Kidney (tissue), 14 donors: ENCODE measurements around the gene TMEM43. TPM values are rescaled to one million over a fixed set of nuclear protein-coding genes. Genes with fewer than 3 reads are reported as not detected.

Experiments used
- DNase-seq, 5 donors: peaks; one replicate each; pipeline ENCODE4 v3.0.0-alpha.2; 2013 to 2020
- FAIRE-seq: peaks from 2 replicates; lab custom pipeline; 2012; peaks lifted over from hg19 to GRCh38; lab: Jason Lieb, UNC
- H3K27ac ChIP-seq, 2 donors: one replicate each; pipeline ENCODE4 v1.7.0; 2013; ENCODE audit warnings: low read depth in 2 of 2, low read length in 2 of 2, inconsistent platforms in 1 of 2
- H3K27me3 ChIP-seq: one replicate; pipeline ENCODE4 v1.7.1; 2013; ENCODE audit warnings: low read length, inconsistent platforms; ENCODE audit not compliant: control insufficient read depth, insufficient read depth
- H3K36me3 ChIP-seq, 3 donors: one replicate each; pipeline versions ENCODE4 v1.7.0 to v1.7.1; 2013; ENCODE audit warnings: low read length in 3 of 3, control low read depth in 1 of 3, inconsistent platforms in 1 of 3; ENCODE audit not compliant: insufficient read depth in 3 of 3, control insufficient read depth in 2 of 3
- H3K4me1 ChIP-seq, 3 donors: one replicate each; pipeline versions ENCODE4 v1.7.0 to v1.7.1; 2013; ENCODE audit warnings: low read length in 3 of 3, inconsistent platforms in 1 of 3, low read depth in 1 of 3; ENCODE audit not compliant: control insufficient read depth in 2 of 3, insufficient read depth in 2 of 3
- H3K4me3 ChIP-seq, 3 donors: one replicate each; pipeline versions ENCODE4 v1.7.0 to v1.8.1; 2013; ENCODE audit warnings: low read length in 3 of 3, control low read depth in 1 of 3, inconsistent platforms in 1 of 3
- H3K9ac ChIP-seq, 3 donors: one replicate each; pipeline versions ENCODE4 v1.7.0 to v1.7.1; 2013; ENCODE audit warnings: low read length in 3 of 3, control low read depth in 1 of 3, inconsistent platforms in 1 of 3
- H3K9me3 ChIP-seq, 3 donors: one replicate each; pipeline versions ENCODE4 v1.7.0 to v1.7.1; 2013; ENCODE audit warnings: low read length in 3 of 3, control low read depth in 1 of 3, inconsistent platforms in 1 of 3; ENCODE audit not compliant: control insufficient read depth in 2 of 3, insufficient read depth in 1 of 3
- intact Hi-C: fragments of 100-400 bp; cut with DNase I; formaldehyde crosslinking; loops from one replicate; pipeline ENCODE4 v1.11.1; 2022
- polyA plus RNA-seq: library from polyadenylated mRNA; stranded (reverse); fragments of 350-450 nt; fragmentation: Illumina TruSeq; extraction: RNeasy Lipid Tissue Mini Kit (QIAGEN cat#74804); gene quantifications from one replicate; pipeline ENCODE4 v1.2.3, GENCODE V29; 2014; ENCODE audit warnings: low read depth, low replicate concordance; ENCODE audit not compliant: insufficient read depth
- total RNA-seq: library from RNA; stranded (reverse); fragmentation: NEBNext Ultra II Directional; extraction: Animal tissue kit (Norgen Biotek cat#: 25700); gene quantifications from one replicate; pipeline ENCODE4 v1.2.1, GENCODE V29; 2021
- TF ChIP-seq, protein P1 (sequence below): IDR thresholded peaks from 3 replicates; pipeline ENCODE4 v1.5.1; 2012; ENCODE audit warnings: mild to moderate bottlenecking, moderate library complexity, borderline replicate concordance; ENCODE audit not compliant: insufficient read depth; ENCODE audit errors: extremely low read depth
- donor health status: control.
- donor health status: control.
- donor health status: control.
- donor health status: control.
- donor health status: control.
- donor health status: DM: yes; HTN: yes; CAD: no.
- donor health status: Normal renal cell carcinoma (clear cell type).

TMEM43 gene
- total and polyA plus RNA-seq, 2 donors from 2014 or later = 27.6 to 86.5 TPM

DNA sequence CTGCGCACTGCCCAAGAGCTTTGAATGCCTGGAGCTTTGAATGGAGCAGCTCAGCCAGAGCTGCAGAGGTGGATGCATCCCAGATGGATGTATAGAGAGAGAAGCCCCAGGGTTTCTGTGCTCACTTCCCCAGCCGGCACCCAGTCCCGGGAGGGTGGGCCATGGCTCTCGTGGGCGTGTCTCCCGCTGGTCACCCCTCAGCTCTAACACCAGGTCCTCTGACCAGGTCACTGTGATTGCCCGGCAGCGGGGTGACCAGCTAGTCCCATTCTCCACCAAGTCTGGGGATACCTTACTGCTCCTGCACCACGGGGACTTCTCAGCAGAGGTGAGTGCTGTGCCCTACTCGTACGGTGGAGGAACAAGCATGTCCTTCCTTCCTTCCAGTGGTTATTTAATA, 10.7 kb downstream of the TMEM43 start:
- peaks cover 11 to 51% (median 35%) of the 10 kb centered on the region in 3 donors for H3K36me3 ChIP-seq
- no peak overlapping the region for H3K4me3 ChIP-seq
- TF ChIP-seq, protein P1, sequence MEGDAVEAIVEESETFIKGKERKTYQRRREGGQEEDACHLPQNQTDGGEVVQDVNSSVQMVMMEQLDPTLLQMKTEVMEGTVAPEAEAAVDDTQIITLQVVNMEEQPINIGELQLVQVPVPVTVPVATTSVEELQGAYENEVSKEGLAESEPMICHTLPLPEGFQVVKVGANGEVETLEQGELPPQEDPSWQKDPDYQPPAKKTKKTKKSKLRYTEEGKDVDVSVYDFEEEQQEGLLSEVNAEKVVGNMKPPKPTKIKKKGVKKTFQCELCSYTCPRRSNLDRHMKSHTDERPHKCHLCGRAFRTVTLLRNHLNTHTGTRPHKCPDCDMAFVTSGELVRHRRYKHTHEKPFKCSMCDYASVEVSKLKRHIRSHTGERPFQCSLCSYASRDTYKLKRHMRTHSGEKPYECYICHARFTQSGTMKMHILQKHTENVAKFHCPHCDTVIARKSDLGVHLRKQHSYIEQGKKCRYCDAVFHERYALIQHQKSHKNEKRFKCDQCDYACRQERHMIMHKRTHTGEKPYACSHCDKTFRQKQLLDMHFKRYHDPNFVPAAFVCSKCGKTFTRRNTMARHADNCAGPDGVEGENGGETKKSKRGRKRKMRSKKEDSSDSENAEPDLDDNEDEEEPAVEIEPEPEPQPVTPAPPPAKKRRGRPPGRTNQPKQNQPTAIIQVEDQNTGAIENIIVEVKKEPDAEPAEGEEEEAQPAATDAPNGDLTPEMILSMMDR = no peak
- H3K27ac ChIP-seq = no peak overlapping the region
- FAIRE-seq (no peak), DNase-seq (peak in 1 of 5 donors; percentile 66)
- H3K4me1 ChIP-seq = peaks cover 0 to 4% (median 2%) of the 10 kb centered on the region in 3 donors
- intact Hi-C loops = no loop called here
- H3K27me3 ChIP-seq = no peaks in the 10 kb centered on the region
- no peak overlapping the region for H3K9ac ChIP-seq
- no peaks in the 10 kb centered on the region for H3K9me3 ChIP-seq

DNA sequence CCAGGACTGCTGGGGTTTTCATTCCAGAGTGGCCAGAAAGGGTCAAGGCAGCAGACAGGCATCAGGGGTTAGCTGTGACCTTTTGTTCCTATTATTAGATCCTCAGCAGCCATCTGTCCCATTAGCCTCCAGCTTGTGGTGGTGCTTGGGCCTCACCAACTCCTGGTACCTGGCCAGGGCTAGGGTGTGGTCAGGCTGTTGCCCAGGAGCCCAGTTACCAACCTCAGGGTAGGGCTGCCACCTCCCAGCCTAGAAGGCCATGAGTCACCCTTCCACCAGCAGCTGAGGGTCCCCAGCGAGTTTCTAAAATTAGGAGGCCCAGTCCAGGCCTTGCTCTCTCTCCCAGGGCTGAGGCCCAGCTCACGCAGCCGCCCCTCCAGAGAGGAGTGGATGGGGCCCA, 12.2 kb downstream of the TMEM43 start:
- Histone ChIP-seq H3K27me3 (no peaks in the 10 kb centered on the region), H3K4me3 (no peak overlapping the region), H3K9me3 (no peaks in the 10 kb centered on the region), H3K9ac (no peak overlapping the region), H3K36me3 (peaks cover 6 to 46% (median 31%) of the 10 kb centered on the region in 3 donors), H3K27ac (no peak overlapping the region), H3K4me1 (peaks cover 0 to 5% (median 4%) of the 10 kb centered on the region in 3 donors)
- TF ChIP-seq, protein P1 = no peak
- intact Hi-C loops = no loop called here
- DNase-seq (peak in 1 of 5 donors; percentile 85), FAIRE-seq (no peak)

DNA sequence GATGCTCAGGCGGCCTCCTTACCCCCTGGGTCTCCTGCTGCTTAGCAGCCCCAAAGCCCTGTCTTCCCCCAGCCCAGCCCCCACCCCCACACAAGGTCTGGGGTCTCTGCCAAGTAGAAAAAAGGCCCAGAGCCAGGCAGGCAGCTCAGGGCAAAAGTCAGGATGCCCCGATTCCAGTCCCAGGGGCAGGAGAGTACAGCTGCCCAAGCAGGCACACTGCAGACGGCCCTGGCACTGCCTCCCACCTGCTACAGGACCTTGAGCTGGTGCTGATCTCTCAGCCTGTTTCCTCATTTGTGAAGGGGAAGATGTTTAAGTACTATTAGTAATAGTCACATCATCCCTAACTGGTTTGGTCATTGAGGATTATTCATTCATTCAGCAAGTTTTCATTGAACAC, 12.6 kb downstream of the TMEM43 start:
- TF ChIP-seq, protein P1 = no peak
- H3K4me1 ChIP-seq = peaks cover 0 to 5% (median 4%) of the 10 kb centered on the region in 3 donors
- peak overlapping the region in 1 of 3 donors; percentile 23 for H3K9ac ChIP-seq
- H3K36me3 ChIP-seq = peaks cover 6 to 48% (median 33%) of the 10 kb centered on the region in 3 donors
- DNase-seq (no peak), FAIRE-seq (no peak)
- no peaks in the 10 kb centered on the region for H3K9me3 ChIP-seq
- H3K27me3 ChIP-seq = no peaks in the 10 kb centered on the region
- no peak overlapping the region for H3K4me3 ChIP-seq
- H3K27ac ChIP-seq = peak overlapping the region in 1 of 2 donors; percentile 34
- intact Hi-C loops = no loop called here
